Neural cell (in vitro differentiated cells): Measurements from ENCODE around the gene PLCL2. TPM values are rescaled to one million over a fixed set of nuclear protein-coding genes. Genes with fewer than 3 reads are reported as not detected.

Experiments used
- H2AFZ ChIP-seq: fragments of 200-600, 300-800 bp; sonication (generic), shearing (Covaris generic); 2 replicates; pipeline ENCODE4 v1.6.0; 2014; ENCODE audit warnings: low read depth, mild to moderate bottlenecking, antibody characterized with exemption, low read length, moderate library complexity
- H3F3A ChIP-seq: fragments of 200-600 bp; shearing (Covaris generic); 2 replicates; pipeline ENCODE4 v1.6.1; 2016; ENCODE audit warnings: mild to moderate bottlenecking, moderate library complexity, mixed read lengths, antibody characterized with exemption, low read length; ENCODE audit not compliant: insufficient read depth, poor library complexity, severe bottlenecking
- H3K27ac ChIP-seq: fragments of 200-600, 300-800 bp; sonication (generic), shearing (Covaris generic); 2 replicates; pipeline ENCODE4 v1.5.1; 2014; ENCODE audit warnings: mild to moderate bottlenecking, low read length, moderate library complexity
- H3K27me3 ChIP-seq: fragments of 300-800, 200-600 bp; sonication (generic), shearing (Covaris generic); 2 replicates; pipeline ENCODE4 v1.6.0; 2014; ENCODE audit warnings: mild to moderate bottlenecking, low read depth, low read length, moderate library complexity; ENCODE audit not compliant: insufficient read depth
- H3K36me3 ChIP-seq: fragments of 300-800, 200-600 bp; sonication (generic), shearing (Covaris generic); 2 replicates; pipeline ENCODE4 v1.5.1; 2014; ENCODE audit warnings: mild to moderate bottlenecking, antibody characterized with exemption, low read length, moderate library complexity; ENCODE audit not compliant: insufficient read depth
- H3K4me2 ChIP-seq: fragments of 300-800, 200-600 bp; sonication (generic), shearing (Covaris generic); 2 replicates; pipeline ENCODE4 v1.6.0; 2014; ENCODE audit warnings: mild to moderate bottlenecking, low read length
- H3K4me3 ChIP-seq: fragments of 300-800, 200-600 bp; sonication (generic), shearing (Covaris generic); 2 replicates; pipeline ENCODE4 v1.5.1; 2014; ENCODE audit warnings: mild to moderate bottlenecking, low read length, moderate library complexity
- H3K79me2 ChIP-seq: fragments of 200-600 bp; shearing (Covaris generic); replicated peaks from 2 replicates; pipeline ENCODE4 v1.6.0; 2014; ENCODE audit warnings: mild to moderate bottlenecking, low read length, moderate library complexity; ENCODE audit not compliant: insufficient read depth
- H3K9ac ChIP-seq: fragments of 300-800, 200-600 bp; sonication (generic), shearing (Covaris generic); 2 replicates; pipeline ENCODE4 v1.6.1; 2016; ENCODE audit warnings: mild to moderate bottlenecking, low read length, mixed read lengths
- H3K9me2 ChIP-seq: fragments of 200-600 bp; shearing (Covaris generic); 2 replicates; pipeline ENCODE4 v1.6.1; 2016; ENCODE audit warnings: mild to moderate bottlenecking, low read length, mixed read lengths; ENCODE audit not compliant: insufficient read depth
- H3K9me3 ChIP-seq: fragments of 200-600, 300-800 bp; sonication (generic), shearing (Covaris generic); 2 replicates; pipeline ENCODE4 v1.6.1; 2016; ENCODE audit warnings: mild to moderate bottlenecking, mixed run types, low read length, moderate library complexity, mixed read lengths
- H4K20me1 ChIP-seq: fragments of 200-600 bp; shearing (Covaris generic); 2 replicates; pipeline ENCODE4 v1.6.1; 2016; ENCODE audit warnings: mild to moderate bottlenecking, mixed run types; ENCODE audit not compliant: insufficient read depth
- EP300 ChIP-seq: fragments of 450-650 bp; conservative IDR thresholded peaks from 2 replicates; pipeline ENCODE4 v1.6.1; 2014; ENCODE audit warnings: antibody characterized with exemption, mild to moderate bottlenecking, moderate library complexity; ENCODE audit not compliant: poor library complexity, severe bottlenecking
- EZH2 ChIP-seq: fragments of 200-600, 300-800 bp; shearing (Covaris generic), sonication (generic); IDR thresholded peaks from 2 replicates; pipeline ENCODE4 v1.6.1; 2014; ENCODE audit warnings: antibody characterized with exemption, low read length, borderline replicate concordance, mild to moderate bottlenecking; ENCODE audit not compliant: insufficient read depth, poor library complexity, severe bottlenecking
- MXI1 ChIP-seq: fragments of 450-650 bp; conservative IDR thresholded peaks from 2 replicates; pipeline ENCODE4 v1.6.1; 2014; ENCODE audit warnings: antibody characterized with exemption, mild to moderate bottlenecking; ENCODE audit not compliant: poor library complexity, severe bottlenecking
- POLR2AphosphoS5 ChIP-seq: IDR thresholded peaks from 2 replicates; pipeline ENCODE4 v1.6.1; 2012
- RAD21 ChIP-seq: fragments of 450-650 bp; conservative IDR thresholded peaks from 2 replicates; pipeline ENCODE4 v1.6.1; 2014; ENCODE audit warnings: antibody characterized with exemption, mild to moderate bottlenecking, moderate library complexity
- REST ChIP-seq: IDR thresholded peaks from 2 replicates; pipeline ENCODE4 v1.6.1; 2012; ENCODE audit warnings: borderline replicate concordance
- SMC3 ChIP-seq: fragments of 450-650 bp; conservative IDR thresholded peaks from 2 replicates; pipeline ENCODE4 v1.6.1; 2014; ENCODE audit warnings: antibody characterized with exemption, mild to moderate bottlenecking, moderate library complexity; ENCODE audit not compliant: poor library complexity
- TAF1 ChIP-seq: IDR thresholded peaks from 2 replicates; pipeline ENCODE4 v1.6.1; 2012; ENCODE audit warnings: low read depth
- polyA plus RNA-seq: library from polyadenylated mRNA; depleted of rRNA; stranded (reverse); fragments of >200 nt; gene quantifications from 2 replicates; pipeline ENCODE4 v1.2.3, GENCODE V29; 2014
- TF ChIP-seq, protein P1 (sequence below): fragments of 450-650 bp; IDR thresholded peaks from 2 replicates; pipeline ENCODE4 v1.5.1; 2014; ENCODE audit warnings: antibody characterized with exemption, mild to moderate bottlenecking, moderate library complexity; ENCODE audit not compliant: poor library complexity, severe bottlenecking

PLCL2 gene
- polyA plus RNA-seq, 1 donor from 2014 or later, result 69.8 TPM

GRCh38 chr3:17136136-17136721 is 251.5 kb downstream of the PLCL2 start:
- no peaks in the 10 kb centered on the region for H3K9me2 ChIP-seq
- no peak overlapping the region for H2AFZ ChIP-seq
- no peaks in the 10 kb centered on the region for H3K79me2 ChIP-seq
- no peaks in the 10 kb centered on the region for H3K27me3 ChIP-seq
- H3K9ac ChIP-seq, result no peak overlapping the region
- H3K4me2 ChIP-seq, result no peak overlapping the region
- no peak overlapping the region for H3K27ac ChIP-seq
- H3F3A ChIP-seq, result no peaks in the 10 kb centered on the region
- H3K4me3 ChIP-seq, result no peak overlapping the region
- no peaks in the 10 kb centered on the region for H3K36me3 ChIP-seq
- no peaks in the 10 kb centered on the region for H4K20me1 ChIP-seq
- H3K9me3 ChIP-seq, result no peaks in the 10 kb centered on the region
- TF ChIP-seq REST (no peak), POLR2AphosphoS5 (no peak), MXI1 (no peak), EP300 (no peak), SMC3 (no peak), RAD21 (no peak), TAF1 (no peak), EZH2 (no peak)
- TF ChIP-seq, protein P1, sequence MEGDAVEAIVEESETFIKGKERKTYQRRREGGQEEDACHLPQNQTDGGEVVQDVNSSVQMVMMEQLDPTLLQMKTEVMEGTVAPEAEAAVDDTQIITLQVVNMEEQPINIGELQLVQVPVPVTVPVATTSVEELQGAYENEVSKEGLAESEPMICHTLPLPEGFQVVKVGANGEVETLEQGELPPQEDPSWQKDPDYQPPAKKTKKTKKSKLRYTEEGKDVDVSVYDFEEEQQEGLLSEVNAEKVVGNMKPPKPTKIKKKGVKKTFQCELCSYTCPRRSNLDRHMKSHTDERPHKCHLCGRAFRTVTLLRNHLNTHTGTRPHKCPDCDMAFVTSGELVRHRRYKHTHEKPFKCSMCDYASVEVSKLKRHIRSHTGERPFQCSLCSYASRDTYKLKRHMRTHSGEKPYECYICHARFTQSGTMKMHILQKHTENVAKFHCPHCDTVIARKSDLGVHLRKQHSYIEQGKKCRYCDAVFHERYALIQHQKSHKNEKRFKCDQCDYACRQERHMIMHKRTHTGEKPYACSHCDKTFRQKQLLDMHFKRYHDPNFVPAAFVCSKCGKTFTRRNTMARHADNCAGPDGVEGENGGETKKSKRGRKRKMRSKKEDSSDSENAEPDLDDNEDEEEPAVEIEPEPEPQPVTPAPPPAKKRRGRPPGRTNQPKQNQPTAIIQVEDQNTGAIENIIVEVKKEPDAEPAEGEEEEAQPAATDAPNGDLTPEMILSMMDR, result no peak

DNA sequence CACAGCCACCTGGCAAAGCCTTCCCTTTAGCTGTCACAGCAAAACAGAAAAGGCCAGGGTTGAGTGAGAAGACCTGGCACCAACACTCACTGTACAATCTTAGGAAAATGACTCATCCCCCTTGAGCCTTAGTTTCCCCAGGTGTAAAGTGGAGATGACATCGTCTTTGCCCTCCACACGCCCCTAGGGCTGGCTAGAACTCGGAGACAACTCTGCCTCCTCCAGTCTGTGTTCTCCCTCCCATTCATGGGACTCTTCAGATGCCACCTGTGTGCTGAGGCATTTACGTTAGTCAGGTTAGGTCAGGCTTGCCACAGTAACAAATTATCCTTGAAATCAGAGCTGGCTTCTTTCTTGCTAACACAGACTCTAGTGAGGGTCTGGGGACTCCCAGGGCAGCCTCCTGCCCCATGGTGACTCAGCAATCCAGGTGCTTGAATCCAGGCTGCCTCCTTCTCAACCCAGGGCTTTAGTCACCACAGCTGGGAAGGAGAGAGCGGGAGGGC is 252.6 kb downstream of the PLCL2 start:
- Histone ChIP-seq H3K79me2 (no peaks in the 10 kb centered on the region), H3K9me3 (no peaks in the 10 kb centered on the region), H3K36me3 (no peaks in the 10 kb centered on the region), H3K27ac (no peak overlapping the region), H3K9ac (no peak overlapping the region), H4K20me1 (no peaks in the 10 kb centered on the region), H2AFZ (no peak overlapping the region), H3K4me3 (no peak overlapping the region), H3K9me2 (no peaks in the 10 kb centered on the region), H3K4me2 (no peak overlapping the region), H3K27me3 (no peaks in the 10 kb centered on the region), H3F3A (no peaks in the 10 kb centered on the region)
- no peak for TF ChIP-seq SMC3
- no peak for TF ChIP-seq RAD21
- TF ChIP-seq EP300, result no peak
- TF ChIP-seq TAF1, result no peak
- TF ChIP-seq, protein P1, result no peak
- no peak for TF ChIP-seq MXI1
